IPS DF 19.7 (cell line): ENCODE results near the gene BBS9.

Source experiments
- DNase-seq: peaks from one replicate; pipeline ENCODE4 v3.0.0-alpha.2; 2013; ENCODE audit warnings: low read depth, low spot score

Gene BBS9

GRCh38 chr7:33646166-33646565, 516.8 kb downstream of the BBS9 start:
- no peak for DNase-seq

- DNase-seq = no peak
These were observed 517.6 kb downstream of the BBS9 start for GRCh38 chr7:33646891-33647391.

GRCh38 chr7:33649476-33650441, 520.4 kb downstream of the BBS9 start:
- DNase-seq = no peak

DNA sequence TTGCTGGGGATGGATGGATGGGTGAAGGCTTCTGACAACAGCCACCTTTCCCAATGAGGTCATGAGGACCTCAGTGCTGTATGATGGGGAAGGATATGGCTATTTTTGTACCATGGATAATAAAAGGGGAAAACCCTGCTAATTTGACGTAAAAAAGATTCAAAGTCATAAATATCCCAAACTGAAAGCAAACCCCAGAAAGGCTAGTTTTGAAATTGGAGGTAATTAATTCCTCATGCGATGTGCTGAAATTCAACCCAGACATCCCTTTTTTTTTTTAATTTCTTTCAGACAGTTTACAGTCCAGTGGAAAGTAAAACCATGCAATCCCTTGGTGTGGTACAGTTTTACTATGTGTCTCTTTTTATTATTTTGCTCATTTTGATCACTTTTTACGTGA, 521.5 kb downstream of the BBS9 start:
- no peak for DNase-seq

DNA sequence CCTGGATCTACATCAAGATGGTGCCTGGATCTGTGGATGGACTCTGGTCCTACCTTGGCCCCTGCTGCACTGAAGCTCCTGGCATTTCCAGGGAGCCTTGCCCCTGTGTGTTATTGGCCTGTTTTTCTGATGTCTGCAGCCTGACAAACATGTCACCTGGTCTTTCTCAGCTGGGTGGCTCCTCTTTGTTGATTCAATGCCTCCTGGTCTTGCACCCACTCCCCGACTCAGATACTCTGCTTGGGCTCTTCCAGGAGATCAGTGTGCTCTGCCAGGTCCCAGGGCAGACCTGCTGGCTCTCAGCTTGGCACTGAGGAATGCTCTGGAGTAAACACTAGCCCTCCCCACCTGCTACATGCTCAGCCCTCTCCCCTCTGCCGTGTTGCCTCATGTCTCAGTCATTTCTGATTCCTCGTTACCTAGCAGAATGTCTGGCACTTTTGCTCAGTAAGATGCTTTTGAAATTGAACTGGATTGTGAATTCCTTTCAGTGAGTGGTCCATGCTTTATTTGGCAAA, 522.7 kb downstream of the BBS9 start:
- no peak for DNase-seq

- no peak for DNase-seq
These were observed 525.3 kb downstream of the BBS9 start for GRCh38 chr7:33654676-33655075.
